Gastrocnemius medialis (tissue), 4 donors: ENCODE data around the gene PECR. TPM values are rescaled to one million over a fixed set of nuclear protein-coding genes. Genes with fewer than 3 reads are reported as not detected.

Source experiments
- ATAC-seq, 2 donors: fragments of 150-250 bp; one replicate each; pipeline ENCODE4 v1.9.1; 2016
- DNase-seq, 2 donors: peaks; one replicate each; pipeline ENCODE4 v3.0.0-alpha.2; 2019
- H3K27ac ChIP-seq, 4 donors: fragments of 200-600 bp; sonication (generic); 1 replicate in 1 of 4; 2 replicates in 3 of 4; pipeline ENCODE4 v1.5.1; 2016 to 2018; ENCODE audit warnings: mild to moderate bottlenecking in 2 of 4, moderate library complexity in 1 of 4
- H3K27me3 ChIP-seq, 3 donors: fragments of 200-600 bp; sonication (generic) in 2 of 3; 1 replicate in 1 of 3; 2 replicates in 2 of 3; pipeline versions ENCODE4 v1.5.1 to v1.6.0; 2016 to 2019; ENCODE audit warnings: mild to moderate bottlenecking in 1 of 3, moderate library complexity in 1 of 3
- H3K36me3 ChIP-seq, 2 donors: fragments of 200-600 bp; sonication (generic) in 1 of 2; one replicate each; pipeline ENCODE4 v1.5.1; 2017 to 2018
- H3K4me1 ChIP-seq, 2 donors: fragments of 200-600 bp; sonication (generic) in 1 of 2; one replicate each; pipeline ENCODE4 v1.5.1; 2016 to 2017; ENCODE audit warnings: mild to moderate bottlenecking in 2 of 2
- H3K4me3 ChIP-seq, 4 donors: fragments of 200-600 bp; sonication (generic) in 3 of 4; 1 replicate in 1 of 4; 2 replicates in 3 of 4; pipeline ENCODE4 v1.5.1; 2016 to 2019; ENCODE audit warnings: mild to moderate bottlenecking in 2 of 4
- H3K9me3 ChIP-seq, 3 donors: fragments of 200-600 bp; sonication (generic) in 2 of 3; 1 replicate in 1 of 3; 2 replicates in 2 of 3; pipeline ENCODE4 v1.5.1; 2016 to 2019
- POLR2A ChIP-seq, 2 donors: fragments of 450-650 bp; IDR thresholded peaks; one replicate each; pipeline ENCODE4 v1.6.1; 2017; ENCODE audit warnings: antibody characterized with exemption in 2 of 2, mild to moderate bottlenecking in 2 of 2, moderate library complexity in 2 of 2
- in situ Hi-C, 4 donors: fragments of 200-750 bp; cut with MboI; loops; one replicate each; pipeline versions ENCODE4 v1.15.0 to v1.8.0; 2017; ENCODE audit warnings: low sequenced_read_pairs in 4 of 4
- intact Hi-C: fragments of 100-400 bp; cut with DNase I; formaldehyde crosslinking; loops from one replicate; pipeline ENCODE4 v1.15.1; 2023; ENCODE audit warnings: low total_unique reads
- total RNA-seq, 4 donors: library from RNA; depleted of rRNA; stranded (reverse); fragments of >200 nt; gene quantifications; one replicate each; pipeline versions ENCODE4 v1.1.0 to v1.2.3, GENCODE V29; 2016
- TF ChIP-seq, protein P1 (sequence below), 5 experiments: fragments of 450-650 bp in 3 of 5; fragments of 200-600 bp in 2 of 5; sonication (generic) in 2 of 5; IDR thresholded peaks in 4 of 5; conservative IDR thresholded peaks in 1 of 5; 1 replicate in 4 of 5; 2 replicates in 1 of 5; pipeline ENCODE4 v1.5.1; 2016 to 2019; ENCODE audit warnings: antibody characterized with exemption in 5 of 5, mild to moderate bottlenecking in 3 of 5, moderate library complexity in 3 of 5

PECR gene
- total RNA-seq, 4 donors from 2014 or later, result 0.42 to 7.5 (median 1.5) TPM

DNA sequence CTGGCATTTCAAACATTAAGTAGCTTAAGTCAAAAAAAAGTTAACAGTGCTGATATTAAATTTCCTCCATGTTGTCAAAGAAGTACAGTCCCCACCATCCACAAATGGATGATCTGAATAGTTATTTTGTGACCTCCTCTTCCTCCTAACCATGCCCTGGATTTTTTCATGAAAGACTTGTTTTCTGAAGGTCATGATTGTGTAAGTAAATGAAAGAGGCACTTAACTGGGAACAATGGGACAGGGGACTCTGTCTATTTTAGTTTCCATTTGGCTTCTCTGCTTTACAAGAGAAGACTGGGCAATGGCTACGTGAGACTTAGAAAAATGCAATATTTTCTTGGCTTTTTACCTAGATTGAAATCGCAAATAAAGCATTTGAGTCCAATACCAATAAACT is 32.2 kb downstream of the PECR start:
- H3K4me3 ChIP-seq, result no peak overlapping the region
- H3K36me3 ChIP-seq, result no peaks in the 10 kb centered on the region
- no peaks in the 10 kb centered on the region for H3K27me3 ChIP-seq
- intact Hi-C loops, result no loop called here
- ATAC-seq, result no peak
- in situ Hi-C loops, result loop anchor here (25.0 kb wide), 1 partner anchor 613 kb away; no protein-coding TSS in a partner anchor
- TF ChIP-seq, protein P1, sequence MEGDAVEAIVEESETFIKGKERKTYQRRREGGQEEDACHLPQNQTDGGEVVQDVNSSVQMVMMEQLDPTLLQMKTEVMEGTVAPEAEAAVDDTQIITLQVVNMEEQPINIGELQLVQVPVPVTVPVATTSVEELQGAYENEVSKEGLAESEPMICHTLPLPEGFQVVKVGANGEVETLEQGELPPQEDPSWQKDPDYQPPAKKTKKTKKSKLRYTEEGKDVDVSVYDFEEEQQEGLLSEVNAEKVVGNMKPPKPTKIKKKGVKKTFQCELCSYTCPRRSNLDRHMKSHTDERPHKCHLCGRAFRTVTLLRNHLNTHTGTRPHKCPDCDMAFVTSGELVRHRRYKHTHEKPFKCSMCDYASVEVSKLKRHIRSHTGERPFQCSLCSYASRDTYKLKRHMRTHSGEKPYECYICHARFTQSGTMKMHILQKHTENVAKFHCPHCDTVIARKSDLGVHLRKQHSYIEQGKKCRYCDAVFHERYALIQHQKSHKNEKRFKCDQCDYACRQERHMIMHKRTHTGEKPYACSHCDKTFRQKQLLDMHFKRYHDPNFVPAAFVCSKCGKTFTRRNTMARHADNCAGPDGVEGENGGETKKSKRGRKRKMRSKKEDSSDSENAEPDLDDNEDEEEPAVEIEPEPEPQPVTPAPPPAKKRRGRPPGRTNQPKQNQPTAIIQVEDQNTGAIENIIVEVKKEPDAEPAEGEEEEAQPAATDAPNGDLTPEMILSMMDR (IDR thresholded peaks at IDR 0.05 in 4 of 5, conservative IDR thresholded peaks at IDR 0.05 in 1 of 5), result no peak
- no peak for TF ChIP-seq POLR2A (IDR thresholded peaks at IDR 0.05)
- no peaks in the 10 kb centered on the region for H3K9me3 ChIP-seq
- H3K27ac ChIP-seq, result no peak overlapping the region
- H3K4me1 ChIP-seq, result no peaks in the 10 kb centered on the region
- DNase-seq, result no peak

DNA sequence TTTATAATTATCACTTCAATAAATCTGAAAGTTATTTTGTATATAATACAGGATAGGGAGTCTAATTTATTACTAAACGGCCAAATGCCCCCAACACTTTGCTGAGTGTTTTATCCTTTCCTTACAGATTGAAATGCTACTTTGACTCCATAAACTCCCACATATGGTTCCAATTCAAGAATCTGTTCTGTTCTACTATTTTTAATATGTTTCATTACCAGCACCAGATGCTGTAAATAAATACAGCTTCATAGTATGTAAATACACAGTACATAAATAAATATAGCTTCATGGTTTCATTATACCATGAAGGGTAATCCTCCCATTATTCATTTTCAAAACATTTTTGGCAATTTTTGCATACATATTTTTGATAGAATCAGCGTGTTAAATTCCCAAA is 34.2 kb downstream of the PECR start:
- ATAC-seq (no peak), DNase-seq (no peak)
- TF ChIP-seq POLR2A (IDR thresholded peaks at IDR 0.05), result no peak
- TF ChIP-seq, protein P1 (IDR thresholded peaks at IDR 0.05 in 4 of 5, conservative IDR thresholded peaks at IDR 0.05 in 1 of 5), result no peak
- Histone ChIP-seq H3K27me3 (no peaks in the 10 kb centered on the region), H3K4me3 (no peak overlapping the region), H3K27ac (no peak overlapping the region), H3K9me3 (no peaks in the 10 kb centered on the region), H3K36me3 (no peaks in the 10 kb centered on the region), H3K4me1 (no peaks in the 10 kb centered on the region)
- intact Hi-C loops (no loop called here), in situ Hi-C loops (loop anchor here (25.0 kb wide), 1 partner anchor 615 kb away; no protein-coding TSS in a partner anchor)

DNA sequence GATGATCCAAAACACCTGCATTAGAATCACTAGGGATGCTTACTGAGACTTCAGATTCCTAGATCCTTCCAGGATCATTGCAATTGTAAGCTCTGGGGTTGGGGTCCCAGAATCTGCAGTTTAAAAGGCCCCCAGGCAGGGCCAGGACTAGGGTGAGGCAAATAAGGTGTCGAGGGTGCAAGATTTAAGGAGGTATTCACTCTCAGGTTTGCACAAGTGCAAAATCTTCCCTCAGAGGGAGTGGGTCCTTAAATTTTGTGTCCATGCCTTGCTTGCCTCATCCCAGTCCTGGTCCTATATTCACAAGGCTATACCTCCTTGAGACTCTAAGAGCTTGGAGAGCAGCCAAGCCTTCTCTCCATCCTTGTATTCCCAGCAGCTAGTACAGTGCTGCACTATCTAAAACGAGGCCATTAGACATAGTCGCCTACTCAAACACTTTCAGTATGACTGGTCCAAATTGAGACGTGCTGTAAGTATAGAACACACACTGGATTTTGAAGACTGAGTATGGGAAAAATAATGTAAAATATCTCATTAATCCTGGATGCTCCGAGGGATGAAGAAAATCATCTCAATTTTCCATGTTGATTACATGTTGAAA is 36.6 kb downstream of the PECR start:
- H3K27me3 ChIP-seq, result no peaks in the 10 kb centered on the region
- H3K4me1 ChIP-seq, result no peaks in the 10 kb centered on the region
- intact Hi-C loops, result no loop called here
- in situ Hi-C loops, result loop anchor here (25.0 kb wide), 1 partner anchor 617 kb away; no protein-coding TSS in a partner anchor
- DNase-seq (no peak), ATAC-seq (no peak)
- H3K27ac ChIP-seq, result no peak overlapping the region
- TF ChIP-seq, protein P1 (IDR thresholded peaks at IDR 0.05 in 4 of 5, conservative IDR thresholded peaks at IDR 0.05 in 1 of 5), result no peak
- TF ChIP-seq POLR2A (IDR thresholded peaks at IDR 0.05), result no peak
- H3K4me3 ChIP-seq, result no peak overlapping the region
- no peaks in the 10 kb centered on the region for H3K9me3 ChIP-seq
- no peaks in the 10 kb centered on the region for H3K36me3 ChIP-seq

DNA sequence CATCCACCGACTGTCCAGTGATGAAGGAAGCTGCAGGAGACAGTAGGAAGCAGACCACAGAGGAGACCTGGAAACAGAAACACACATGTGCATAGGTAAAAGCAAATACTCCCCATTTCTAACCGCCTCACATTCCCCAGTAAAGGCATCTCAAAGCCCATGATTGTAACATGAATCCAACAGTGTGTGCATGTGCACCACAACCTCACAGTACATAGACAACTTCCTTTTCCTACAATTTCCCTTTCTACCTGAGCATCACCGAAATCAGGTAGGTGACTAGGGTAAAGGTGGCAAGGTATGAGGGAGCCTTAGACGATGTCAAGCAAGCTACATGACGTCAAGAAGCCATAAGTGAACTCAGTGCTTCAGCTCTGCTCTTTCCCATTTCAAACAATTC is 37.7 kb downstream of the PECR start:
- Histone ChIP-seq H3K9me3 (no peaks in the 10 kb centered on the region), H3K36me3 (no peaks in the 10 kb centered on the region), H3K4me1 (no peaks in the 10 kb centered on the region), H3K27me3 (no peaks in the 10 kb centered on the region), H3K27ac (no peak overlapping the region), H3K4me3 (no peak overlapping the region)
- intact Hi-C loops, result no loop called here
- no peak for DNase-seq
- in situ Hi-C loops, result loop anchor here (25.0 kb wide), 1 partner anchor 618 kb away; no protein-coding TSS in a partner anchor
- no peak for TF ChIP-seq POLR2A (IDR thresholded peaks at IDR 0.05)
- TF ChIP-seq, protein P1 (IDR thresholded peaks at IDR 0.05 in 4 of 5, conservative IDR thresholded peaks at IDR 0.05 in 1 of 5), result no peak
- no peak for ATAC-seq
